ENCODE data around the gene CARD11.

GRCh38 chr7:2997014-2997413, 46.7 kb downstream of the CARD11 start:
- TF ChIP-seq CTCF (conservative IDR thresholded peaks at IDR 0.05; ENCODE audit: low read length) (no peak), EZH2phosphoT487 (IDR thresholded peaks at IDR 0.05; ENCODE audit: borderline replicate concordance) (no peak)
